Dermis blood vessel endothelial cell (primary cell): Measurements from ENCODE around the gene BLOC1S1. TPM values are rescaled to one million over a fixed set of nuclear protein-coding genes. Genes with fewer than 3 reads are reported as not detected.

Source experiments
- DNase-seq: peaks from one replicate; pipeline ENCODE4 v3.0.0; 2010
- total RNA-seq: library from RNA; depleted of rRNA; stranded (reverse); fragments of >200 nt; gene quantifications from 2 replicates; pipeline ENCODE4 v1.2.3, GENCODE V29; 2014

Gene BLOC1S1
- total RNA-seq, 1 donor from 2014 or later, result 55.8 TPM

DNA sequence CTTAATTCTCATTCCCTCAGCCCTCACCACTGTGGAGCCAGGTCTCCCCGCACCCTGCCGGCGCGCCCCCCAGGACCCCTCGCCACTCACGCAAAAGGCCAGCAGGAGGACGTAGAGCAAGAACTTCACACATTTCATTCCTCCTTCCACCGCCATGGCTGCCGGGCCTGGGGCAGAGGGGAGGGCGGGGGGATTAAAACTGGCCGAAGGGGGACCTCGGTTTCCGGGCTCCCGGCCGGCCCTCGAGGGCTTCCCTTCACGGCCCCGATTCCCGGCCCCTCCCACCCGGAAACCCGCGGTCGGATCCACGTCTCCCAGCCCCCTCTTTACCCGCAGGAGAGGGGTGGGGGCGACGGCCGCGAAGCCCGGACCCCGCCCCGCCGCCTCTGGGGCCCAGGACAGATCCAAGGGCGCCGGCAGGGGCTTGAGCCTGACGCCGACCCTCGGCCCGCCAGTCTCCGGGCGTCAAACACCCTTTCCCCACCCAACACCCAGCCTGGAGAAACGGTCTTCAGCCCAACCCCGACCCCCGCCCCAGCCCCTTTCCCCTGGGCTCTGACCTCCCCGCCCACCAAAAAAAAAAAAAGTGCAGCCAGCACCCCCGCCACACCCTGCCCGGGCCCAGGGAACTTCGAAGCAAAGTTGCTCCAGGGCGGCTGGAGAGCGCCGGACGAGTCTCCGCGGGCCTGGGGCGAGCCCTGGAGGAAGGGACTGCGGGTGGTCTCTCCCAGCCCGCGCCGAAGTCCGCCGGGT lies 12.5 kb downstream of the BLOC1S1 start:
- peak; percentile 70 for DNase-seq

GRCh38 chr12:55728939-55729818 lies 13.3 kb downstream of the BLOC1S1 start, which contains the start of gene CD63:
Gene CD63 (minus strand): TSS chr12:55729009. CDS start chr12:55728341, 668 bp downstream.
- DNase-seq, result peak; percentile 94

DNA sequence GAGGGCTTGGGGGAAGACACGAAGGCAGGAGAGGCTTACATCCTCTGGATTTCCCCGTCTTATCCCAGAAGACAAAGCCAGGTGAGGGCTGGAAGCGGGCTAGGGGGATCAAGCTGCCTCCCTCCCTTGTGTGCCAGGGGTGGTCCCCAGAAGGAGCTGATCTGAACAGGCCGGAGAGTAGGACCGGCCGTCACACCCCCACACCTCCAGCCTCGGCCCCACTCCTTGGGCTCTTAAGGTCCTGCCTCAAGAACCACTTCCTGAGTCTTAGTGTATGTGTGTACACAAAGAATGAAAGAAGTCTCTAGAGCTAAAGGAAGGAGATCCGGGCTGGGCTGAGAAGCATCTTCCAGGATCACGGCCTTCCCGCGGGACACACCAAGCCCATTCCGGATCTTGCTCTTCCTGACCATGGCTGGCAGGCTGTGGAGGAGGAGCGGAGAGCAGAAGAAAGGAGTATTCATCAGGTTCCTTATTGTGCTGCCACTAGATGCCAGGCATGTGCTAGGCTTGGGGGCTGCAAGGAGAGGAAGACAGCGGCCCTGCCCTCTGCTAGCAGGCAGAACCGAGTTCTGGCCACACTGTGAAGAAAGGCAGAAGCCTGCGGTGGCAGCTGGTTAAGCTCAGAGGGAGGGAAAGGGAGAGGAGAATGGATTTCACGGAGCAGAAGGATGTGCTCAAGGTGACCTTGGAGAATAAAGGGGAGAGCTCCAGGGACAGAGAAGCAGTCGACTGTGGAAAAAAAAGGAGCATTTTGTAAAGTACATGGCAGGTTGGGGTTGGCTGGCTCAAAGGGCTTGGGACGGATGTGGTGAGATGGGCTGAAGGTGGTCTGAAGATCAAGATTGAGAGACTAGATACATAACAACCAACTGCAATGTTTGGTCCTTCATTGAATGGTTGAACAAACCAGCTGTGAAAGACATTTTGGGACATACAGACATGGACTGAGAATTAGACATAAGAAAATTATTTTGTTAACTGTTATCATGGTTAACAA lies 14.3 kb downstream of the BLOC1S1 start:
- peak; percentile 77 for DNase-seq

DNA sequence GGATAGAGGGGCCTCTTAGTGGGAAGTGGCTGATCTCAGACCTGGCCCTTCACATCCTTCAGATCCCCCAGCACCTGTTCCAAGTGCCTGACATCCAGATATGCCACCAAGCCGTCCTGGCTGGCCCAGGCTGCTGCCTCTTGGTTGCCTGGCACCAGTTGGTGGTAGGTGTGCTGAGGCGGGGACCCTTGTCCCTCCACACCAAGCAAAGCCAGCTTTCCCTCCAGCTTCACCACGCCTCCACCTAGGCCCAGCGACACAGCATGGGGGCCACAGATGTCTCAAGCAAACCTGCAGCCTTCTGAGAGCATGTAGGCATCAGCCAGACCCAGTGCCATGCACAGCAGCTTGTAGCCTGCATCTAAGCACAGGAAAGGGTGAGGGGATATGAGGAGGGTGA lies 16.4 kb downstream of the BLOC1S1 start:
- DNase-seq, result no peak

- no peak for DNase-seq
Observed at GRCh38 chr12:55733021-55733555, 17.2 kb downstream of the BLOC1S1 start.

DNA sequence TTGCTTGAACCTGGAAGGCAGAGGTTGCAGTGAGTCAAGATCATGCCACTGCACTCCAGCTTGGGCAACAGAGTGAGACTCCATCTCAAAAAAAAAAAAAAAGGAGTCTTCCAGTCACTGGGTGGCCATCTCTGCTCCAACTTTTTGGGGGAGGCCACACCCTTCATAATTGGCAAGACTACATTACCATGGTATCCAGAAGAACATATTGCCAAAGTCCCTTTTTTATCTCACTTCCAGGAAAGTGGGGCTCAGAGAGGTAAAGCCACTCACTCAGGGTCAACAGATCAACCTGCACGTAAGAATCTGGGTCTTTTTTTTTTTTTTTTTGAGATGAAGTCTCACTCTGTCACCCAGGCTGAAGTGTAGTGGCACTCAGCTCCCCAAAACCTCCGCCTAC lies 18.0 kb downstream of the BLOC1S1 start:
- DNase-seq, result no peak

GRCh38 chr12:55734595-55734994 lies 18.7 kb downstream of the BLOC1S1 start:
- DNase-seq, result no peak

DNA sequence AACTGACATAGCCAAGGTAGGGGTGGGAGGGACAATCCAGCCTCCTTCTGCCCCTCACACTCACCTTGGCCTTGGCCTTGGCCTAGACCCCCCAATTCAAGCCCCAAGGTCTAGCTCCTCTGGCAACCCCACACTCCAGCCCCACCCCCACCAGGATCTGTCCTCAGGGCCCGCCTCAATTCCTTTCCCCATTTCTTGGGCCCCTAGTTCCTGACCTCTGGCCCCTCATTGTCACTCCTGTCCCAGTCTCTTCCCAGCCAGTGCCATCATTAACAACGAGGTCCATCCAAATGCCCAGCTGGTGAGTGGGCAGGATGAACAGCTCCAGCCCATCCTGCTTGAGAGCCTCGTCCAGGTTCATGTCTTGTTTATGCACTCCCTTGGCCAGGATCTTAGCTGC lies 20.2 kb downstream of the BLOC1S1 start:
- no peak for DNase-seq

DNA sequence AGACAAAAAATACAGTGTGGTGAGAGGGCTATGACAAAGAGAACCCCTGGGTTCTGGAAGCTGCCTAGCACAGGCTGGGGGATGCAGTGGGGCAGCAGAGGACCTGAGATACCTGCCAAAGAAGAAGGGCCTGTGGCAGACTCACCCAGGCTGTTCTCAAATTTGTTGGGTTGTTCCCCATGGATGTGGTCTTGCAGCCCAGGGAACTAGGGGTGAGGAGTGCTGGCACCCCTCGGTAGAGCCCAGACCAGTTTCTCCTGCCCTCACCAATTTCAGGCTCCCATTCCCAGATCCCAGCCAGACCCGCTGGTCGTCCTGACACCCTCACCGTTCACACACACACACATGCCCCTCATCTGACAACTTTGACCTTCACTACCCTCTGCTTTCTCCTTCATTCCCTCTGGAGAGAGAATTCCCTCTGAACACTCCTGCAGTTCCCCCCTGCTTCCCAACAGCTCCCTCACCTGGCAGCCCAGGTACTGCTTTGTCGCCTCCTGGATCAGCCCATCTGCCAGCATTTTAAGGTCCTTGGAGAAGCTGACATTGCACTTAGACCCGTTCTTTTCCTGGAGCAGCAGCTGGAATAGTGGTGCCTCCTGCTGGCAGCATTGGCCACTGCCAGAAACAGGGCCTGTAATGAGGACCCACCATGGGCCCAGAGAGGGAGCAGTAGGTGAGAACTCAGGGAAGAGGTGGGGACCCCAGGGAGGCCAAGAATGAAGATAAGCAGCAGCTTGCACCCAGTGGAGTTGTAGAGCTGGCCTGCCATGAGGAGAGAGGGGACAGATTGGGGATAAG lies 21.1 kb downstream of the BLOC1S1 start:
- peak; percentile 84 for DNase-seq

DNA sequence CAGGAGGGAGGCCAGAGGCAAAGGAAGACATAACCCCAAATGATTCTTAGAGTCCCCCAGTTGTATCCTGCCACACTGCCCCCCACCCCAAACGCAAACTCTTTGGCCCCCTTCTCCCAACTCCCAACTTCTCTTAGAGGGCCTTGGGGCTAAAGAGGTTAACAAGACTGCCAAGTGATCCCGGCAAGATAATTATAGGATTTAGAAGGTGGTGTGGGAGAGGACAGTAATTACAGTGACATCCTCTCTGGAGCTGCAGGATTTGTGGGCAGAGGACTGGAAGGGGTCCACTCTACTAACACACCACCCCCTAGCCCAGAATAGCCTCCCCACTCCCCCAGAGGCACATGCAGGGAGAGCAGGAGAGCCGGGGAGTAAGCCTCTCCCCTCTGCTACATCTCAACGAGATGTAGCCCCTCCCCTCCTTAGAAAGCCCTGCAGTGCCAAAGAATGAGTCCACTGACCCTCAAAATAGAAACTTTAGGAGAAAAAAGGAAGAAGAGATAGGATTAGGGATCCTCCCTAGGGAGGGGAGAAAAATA lies 21.8 kb downstream of the BLOC1S1 start:
- no peak for DNase-seq

DNA sequence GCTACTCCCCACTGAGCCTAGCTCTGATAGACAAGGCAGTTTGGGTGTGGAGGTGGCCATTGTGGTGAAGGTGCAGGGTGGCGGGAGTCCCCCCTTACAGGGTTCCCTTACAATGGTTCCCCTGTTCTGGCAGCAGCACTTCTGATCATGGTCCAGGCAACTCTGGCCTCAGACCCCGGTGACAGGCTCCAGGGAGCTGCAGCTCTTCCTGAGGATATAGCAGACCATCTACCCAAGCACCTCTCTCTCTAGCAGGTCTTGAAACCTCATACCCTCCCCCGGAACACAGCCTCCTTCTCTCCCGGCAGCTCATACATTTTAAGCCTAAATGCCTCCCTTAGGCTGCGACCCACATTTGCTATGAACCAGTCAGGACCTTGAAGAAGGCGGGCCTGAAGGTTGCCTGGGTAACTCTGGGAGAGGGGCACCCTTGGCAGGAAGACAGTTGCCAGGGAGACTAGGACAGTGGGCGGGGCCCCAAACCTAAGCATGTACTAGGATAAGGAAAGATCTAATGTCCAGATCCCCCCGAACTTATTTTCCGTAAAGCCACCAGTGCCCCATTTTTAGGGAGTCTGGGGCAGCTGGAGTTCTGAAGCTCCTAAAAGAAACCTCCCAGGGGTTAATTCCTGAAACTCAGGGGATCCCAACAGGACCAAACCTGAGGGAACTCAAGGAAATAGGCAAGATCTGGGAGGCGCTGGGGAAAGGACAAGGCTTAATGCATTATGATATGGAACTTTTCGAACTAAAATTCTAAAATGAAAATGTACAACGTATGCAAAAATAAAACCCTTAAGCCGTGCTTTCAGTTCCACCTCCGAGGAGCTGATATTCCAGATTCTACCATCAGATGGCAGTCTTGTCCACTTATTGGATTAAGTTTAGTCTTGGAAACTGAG lies 22.5 kb downstream of the BLOC1S1 start:
- peak; percentile 90 for DNase-seq

DNA sequence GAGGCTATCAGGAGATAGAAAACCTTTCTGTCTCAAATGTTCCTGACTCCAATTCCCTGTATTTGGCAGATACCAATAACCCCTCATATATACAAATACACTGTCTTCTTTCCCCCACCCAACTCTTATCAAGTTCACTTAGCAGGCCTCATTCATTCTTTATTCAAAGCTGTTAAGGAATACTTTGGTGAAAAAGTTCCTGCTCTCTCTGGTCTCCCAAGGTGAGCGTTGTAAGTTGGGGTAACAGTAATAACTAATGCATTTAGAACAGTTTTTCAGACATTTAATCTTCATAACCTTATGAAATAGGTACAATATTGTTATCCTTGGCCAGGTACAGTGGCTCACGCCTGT lies 23.2 kb downstream of the BLOC1S1 start:
- DNase-seq, result no peak

- DNase-seq, result no peak
Observed at GRCh38 chr12:55741931-55742680, 26.3 kb downstream of the BLOC1S1 start.

- peak; percentile 75 for DNase-seq
Observed at GRCh38 chr12:55742719-55743405, 27.0 kb downstream of the BLOC1S1 start, which contains the start of gene GDF11. Gene GDF11 (plus strand): TSS chr12:55743122. CDS start chr12:55743317, 195 bp downstream.

DNA sequence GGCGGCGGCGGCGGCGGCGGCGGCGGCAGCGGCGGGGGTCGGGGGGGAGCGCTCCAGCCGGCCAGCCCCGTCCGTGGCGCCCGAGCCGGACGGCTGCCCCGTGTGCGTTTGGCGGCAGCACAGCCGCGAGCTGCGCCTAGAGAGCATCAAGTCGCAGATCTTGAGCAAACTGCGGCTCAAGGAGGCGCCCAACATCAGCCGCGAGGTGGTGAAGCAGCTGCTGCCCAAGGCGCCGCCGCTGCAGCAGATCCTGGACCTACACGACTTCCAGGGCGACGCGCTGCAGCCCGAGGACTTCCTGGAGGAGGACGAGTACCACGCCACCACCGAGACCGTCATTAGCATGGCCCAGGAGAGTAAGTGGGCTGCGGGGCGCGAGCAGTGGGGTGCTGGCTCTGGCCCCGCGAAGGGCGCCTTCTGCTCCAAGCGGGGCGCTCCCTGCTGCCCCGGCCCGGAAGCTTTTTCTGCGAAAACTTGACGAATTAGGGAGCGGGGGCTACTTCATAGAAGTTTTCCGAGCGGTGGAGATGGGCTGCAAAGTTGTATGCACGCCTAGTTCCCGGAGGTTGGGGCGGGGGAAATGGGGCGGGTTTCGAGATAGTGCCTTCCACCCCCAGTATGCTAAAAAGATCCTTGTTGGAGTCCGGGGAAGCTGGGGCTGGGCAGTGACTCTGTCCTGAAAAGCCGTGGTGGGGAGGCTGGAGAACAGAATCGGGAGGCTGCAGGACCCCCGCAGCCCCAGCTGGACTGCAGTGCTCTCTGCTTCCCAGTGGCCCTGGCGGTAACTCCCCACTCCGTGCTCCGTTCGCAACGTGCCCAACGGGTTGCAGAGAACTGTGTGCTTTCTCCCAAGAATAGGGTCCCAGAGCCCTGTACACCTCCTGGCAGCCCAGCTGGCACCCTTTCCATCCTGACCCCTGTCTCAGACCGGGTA lies 27.8 kb downstream of the BLOC1S1 start:
- peak; percentile 74 for DNase-seq

GRCh38 chr12:55744340-55745030 lies 28.6 kb downstream of the BLOC1S1 start:
- no peak for DNase-seq
